AG09319 (cell line): Measurements from ENCODE around the gene REPS2.

Experiments
- DNase-seq: peaks from one replicate; pipeline ENCODE4 v3.0.0-alpha.2; 2010; ENCODE audit warnings: low read depth; ENCODE audit errors: extremely low read depth
- TF ChIP-seq, protein P1 (sequence below): IDR thresholded peaks from 2 replicates; pipeline ENCODE4 v1.5.1; 2011; ENCODE audit warnings: low read depth, mild to moderate bottlenecking, inconsistent platforms, low read length, moderate library complexity

REPS2 gene

DNA sequence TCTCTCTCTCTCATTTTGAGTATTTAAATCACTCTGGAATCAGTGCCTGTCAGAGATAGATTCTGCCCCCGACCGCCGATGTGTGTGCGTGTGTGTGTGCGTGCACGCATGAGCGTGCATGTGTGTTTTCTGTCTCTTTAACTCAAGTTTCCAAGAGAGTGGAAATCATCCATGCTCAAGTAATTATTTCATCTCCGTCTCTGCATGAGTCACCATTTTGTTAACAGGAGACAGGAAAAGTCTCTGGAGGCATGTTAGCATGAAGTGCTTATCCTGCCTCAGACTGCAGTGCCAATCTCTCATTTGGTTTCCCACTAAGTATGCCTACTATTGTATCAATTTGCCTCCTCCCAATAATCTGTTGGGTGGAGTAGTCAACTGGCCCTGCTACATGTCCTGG, 245.6 kb downstream of the REPS2 start:
- no peak for DNase-seq
- TF ChIP-seq, protein P1, sequence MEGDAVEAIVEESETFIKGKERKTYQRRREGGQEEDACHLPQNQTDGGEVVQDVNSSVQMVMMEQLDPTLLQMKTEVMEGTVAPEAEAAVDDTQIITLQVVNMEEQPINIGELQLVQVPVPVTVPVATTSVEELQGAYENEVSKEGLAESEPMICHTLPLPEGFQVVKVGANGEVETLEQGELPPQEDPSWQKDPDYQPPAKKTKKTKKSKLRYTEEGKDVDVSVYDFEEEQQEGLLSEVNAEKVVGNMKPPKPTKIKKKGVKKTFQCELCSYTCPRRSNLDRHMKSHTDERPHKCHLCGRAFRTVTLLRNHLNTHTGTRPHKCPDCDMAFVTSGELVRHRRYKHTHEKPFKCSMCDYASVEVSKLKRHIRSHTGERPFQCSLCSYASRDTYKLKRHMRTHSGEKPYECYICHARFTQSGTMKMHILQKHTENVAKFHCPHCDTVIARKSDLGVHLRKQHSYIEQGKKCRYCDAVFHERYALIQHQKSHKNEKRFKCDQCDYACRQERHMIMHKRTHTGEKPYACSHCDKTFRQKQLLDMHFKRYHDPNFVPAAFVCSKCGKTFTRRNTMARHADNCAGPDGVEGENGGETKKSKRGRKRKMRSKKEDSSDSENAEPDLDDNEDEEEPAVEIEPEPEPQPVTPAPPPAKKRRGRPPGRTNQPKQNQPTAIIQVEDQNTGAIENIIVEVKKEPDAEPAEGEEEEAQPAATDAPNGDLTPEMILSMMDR, result no peak
